SU-DHL-6 (cell line): ENCODE results near the gene SLC2A3.
"Not testable (repeated sequence)": the region's sequence is repeated elsewhere in the genome, so short reads cannot be mapped to it uniquely, and the experiment has no call there.

ENCODE experiments used
- CTCF ChIP-seq: fragments of 200-600 bp; sonication (generic); IDR thresholded peaks from one replicate; pipeline ENCODE4 v1.5.1; 2017; ENCODE audit warnings: antibody characterized with exemption, mild to moderate bottlenecking, low read length, moderate library complexity; ENCODE audit not compliant: insufficient read depth, poor library complexity, severe bottlenecking
- EZH2phosphoT487 ChIP-seq: fragments of 200-600 bp; sonication (generic), shearing (Covaris generic); conservative IDR thresholded peaks from 2 replicates; pipeline ENCODE4 v1.6.1; 2018; ENCODE audit warnings: mild to moderate bottlenecking, antibody characterized with exemption, low read length, moderate library complexity, mixed read lengths

- not testable (repeated sequence) for TF ChIP-seq CTCF, EZH2phosphoT487
These were observed 33.6 kb downstream of the SLC2A3 start for GRCh38 chr12:7902416-7902815.
